ENCODE results near the gene RBMS3.

The RBMS3 gene

GRCh38 chr3:29777869-29778268, 497.0 kb downstream of the RBMS3 start:
- no peak for DNase-seq (ENCODE audit: low read depth)

GRCh38 chr3:29789686-29790085, 508.8 kb downstream of the RBMS3 start:
- DNase-seq (ENCODE audit: low read depth), result no peak

- no peak for DNase-seq (ENCODE audit: low read depth)
These were observed 515.9 kb downstream of the RBMS3 start for GRCh38 chr3:29796808-29797207.

GRCh38 chr3:29802057-29802456, 521.2 kb downstream of the RBMS3 start:
- DNase-seq (ENCODE audit: low read depth), result no peak

GRCh38 chr3:29804044-29804443, 523.2 kb downstream of the RBMS3 start:
- DNase-seq (ENCODE audit: low read depth), result no peak

GRCh38 chr3:29805757-29806156, 524.9 kb downstream of the RBMS3 start:
- DNase-seq (ENCODE audit: low read depth), result peak; percentile 24

GRCh38 chr3:29808324-29808723, 527.5 kb downstream of the RBMS3 start:
- peak; percentile 17 for DNase-seq (ENCODE audit: low read depth)

GRCh38 chr3:29822071-29822470, 541.2 kb downstream of the RBMS3 start:
- peak; percentile 65 for DNase-seq (ENCODE audit: low read depth)

GRCh38 chr3:29823233-29823632, 542.4 kb downstream of the RBMS3 start:
- DNase-seq (ENCODE audit: low read depth), result no peak

- DNase-seq (ENCODE audit: low read depth), result no peak
These were observed 545.8 kb downstream of the RBMS3 start for GRCh38 chr3:29826712-29827111.

- peak; percentile 70 for DNase-seq (ENCODE audit: low read depth)
These were observed 546.9 kb downstream of the RBMS3 start for GRCh38 chr3:29827756-29828155.

GRCh38 chr3:29829340-29829739, 548.5 kb downstream of the RBMS3 start:
- DNase-seq (ENCODE audit: low read depth), result peak; percentile 19

- no peak for DNase-seq (ENCODE audit: low read depth)
These were observed 569.8 kb downstream of the RBMS3 start for GRCh38 chr3:29850641-29851040.

- no peak for DNase-seq (ENCODE audit: low read depth)
These were observed 571.9 kb downstream of the RBMS3 start for GRCh38 chr3:29852767-29853166.

- DNase-seq (ENCODE audit: low read depth), result no peak
These were observed 573.0 kb downstream of the RBMS3 start for GRCh38 chr3:29853841-29854397.

- DNase-seq (ENCODE audit: low read depth), result no peak
These were observed 574.0 kb downstream of the RBMS3 start for GRCh38 chr3:29854821-29855220.

GRCh38 chr3:29859726-29860270, 578.9 kb downstream of the RBMS3 start:
- DNase-seq (ENCODE audit: low read depth), result no peak

GRCh38 chr3:29864809-29865208, 583.9 kb downstream of the RBMS3 start:
- no peak for DNase-seq (ENCODE audit: low read depth)

GRCh38 chr3:29868543-29869101, 587.8 kb downstream of the RBMS3 start:
- no peak for DNase-seq (ENCODE audit: low read depth)

- DNase-seq (ENCODE audit: low read depth), result no peak
These were observed 589.3 kb downstream of the RBMS3 start for GRCh38 chr3:29870136-29870535.

- no peak for DNase-seq (ENCODE audit: low read depth)
These were observed 590.2 kb downstream of the RBMS3 start for GRCh38 chr3:29871087-29871486.

GRCh38 chr3:29880809-29881208, 599.9 kb downstream of the RBMS3 start:
- DNase-seq (ENCODE audit: low read depth), result no peak

- no peak for DNase-seq (ENCODE audit: low read depth)
These were observed 606.6 kb downstream of the RBMS3 start for GRCh38 chr3:29887451-29887850.

GRCh38 chr3:29889215-29889614, 608.3 kb downstream of the RBMS3 start:
- peak; percentile 22 for DNase-seq (ENCODE audit: low read depth)

Data from amniotic epithelial cell (primary cell).